NCI-H82 (cell line): Measurements from ENCODE around the gene ITIH2.
"Not testable (repeated sequence)": the region's sequence is repeated elsewhere in the genome, so short reads cannot be mapped to it uniquely, and the experiment has no call there.

ENCODE experiments used
- DNase-seq: peaks from one replicate; lab custom pipeline; 2025; lab: John Stamatoyannopoulos, UW

ITIH2 gene

GRCh38 chr10:7750222-7750621 lies 47.1 kb downstream of the ITIH2 start:
- DNase-seq = peak; percentile 1

- DNase-seq = no peak
Measured at GRCh38 chr10:7752251-7752650, 49.1 kb downstream of the ITIH2 start.

GRCh38 chr10:7755103-7755502 lies 52.0 kb downstream of the ITIH2 start:
- DNase-seq = no peak

- DNase-seq = peak; percentile 1
Measured at GRCh38 chr10:7756360-7756992, 53.4 kb downstream of the ITIH2 start.

- DNase-seq = no peak
Measured at GRCh38 chr10:7763929-7764328, 60.8 kb downstream of the ITIH2 start.

- no peak for DNase-seq
Measured at GRCh38 chr10:7766241-7766640, 63.1 kb downstream of the ITIH2 start.

GRCh38 chr10:7767209-7767608 lies 64.1 kb downstream of the ITIH2 start:
- no peak for DNase-seq

- DNase-seq = no peak
Measured at GRCh38 chr10:7768417-7768816, 65.3 kb downstream of the ITIH2 start.

- DNase-seq = no peak
Measured at GRCh38 chr10:7773845-7774801, 71.0 kb downstream of the ITIH2 start.

GRCh38 chr10:7776777-7777176 lies 73.7 kb downstream of the ITIH2 start:
- no peak for DNase-seq

GRCh38 chr10:7782194-7782593 lies 79.1 kb downstream of the ITIH2 start:
- DNase-seq = not testable (repeated sequence)

- DNase-seq = no peak
Measured at GRCh38 chr10:7786430-7786829, 83.3 kb downstream of the ITIH2 start.

- peak; percentile 3 for DNase-seq
Measured at GRCh38 chr10:7787150-7787856, 84.2 kb downstream of the ITIH2 start.

GRCh38 chr10:7787857-7788638 lies 84.9 kb downstream of the ITIH2 start, which contains the start of the genes ATP5F1C and KIN:
ATP5F1C (plus strand) TSS chr10:7788177; CDS start chr10:7788208, 31 bp downstream.
KIN (minus strand) TSS chr10:7787993; CDS start chr10:7787933, 60 bp downstream.
- peak; percentile 97 for DNase-seq

- DNase-seq = peak; percentile 46
Measured at GRCh38 chr10:7788639-7789286, 85.6 kb downstream of the ITIH2 start.

- no peak for DNase-seq
Measured at GRCh38 chr10:7789390-7789789, 86.3 kb downstream of the ITIH2 start.

GRCh38 chr10:7792541-7792940 lies 89.4 kb downstream of the ITIH2 start:
- DNase-seq = no peak

- DNase-seq = no peak
Measured at GRCh38 chr10:7794251-7795026, 91.3 kb downstream of the ITIH2 start.

- DNase-seq = peak; percentile 5
Measured at GRCh38 chr10:7795605-7796004, 92.5 kb downstream of the ITIH2 start.

GRCh38 chr10:7797582-7797981 lies 94.5 kb downstream of the ITIH2 start:
- no peak for DNase-seq
